GM12892 (cell line): ENCODE results near the gene E2F4.

Experiments
- POLR2A ChIP-seq: IDR thresholded peaks from 2 replicates; pipeline ENCODE4 v1.6.1; 2011; ENCODE audit warnings: low read depth, low read length, control low read depth
- POLR2AphosphoS5 ChIP-seq: IDR thresholded peaks from 2 replicates; pipeline ENCODE4 v1.6.1; 2011; ENCODE audit warnings: low read depth, low read length, control low read depth
- TAF1 ChIP-seq: IDR thresholded peaks from 2 replicates; pipeline ENCODE4 v1.6.1; 2011; ENCODE audit warnings: low read depth, mild to moderate bottlenecking, control low read depth, low read length, borderline replicate concordance

GRCh38 chr16:67223992-67224391, 32.0 kb downstream of the E2F4 start:
- TF ChIP-seq POLR2A: no peak
- no peak for TF ChIP-seq POLR2AphosphoS5
- TF ChIP-seq TAF1: no peak
